ENCODE data around the gene PHOX2B.

PHOX2B gene

GRCh38 chr4:41784191-41784979 is 35.9 kb upstream of the PHOX2B start:
- Histone ChIP-seq H3K14ac (ENCODE audit: low read length) (no peak overlapping the region), H3K79me1 (ENCODE audit: low read length) (no peaks in the 10 kb centered on the region), H3K9ac (ENCODE audit: low read length) (no peak overlapping the region), H3K4me1 (ENCODE audit: control insufficient read depth in 1 of 2, insufficient read depth in 2 of 2, low read length in 2 of 2) (no peaks in the 10 kb centered on the region), H3K18ac (ENCODE audit: low read length) (no peak overlapping the region), H2BK5ac (ENCODE audit: low read depth, low read length, poor library complexity) (no peak overlapping the region), H2BK120ac (ENCODE audit: insufficient read depth, low read length, poor library complexity) (no peak overlapping the region), H3K23ac (ENCODE audit: low read length) (no peak overlapping the region), H3K4me2 (ENCODE audit: low read length) (no peak overlapping the region), H3K4me3 (ENCODE audit: low read depth, low read length) (no peak overlapping the region), H4K12ac (ENCODE audit: low read depth, low read length) (no peak overlapping the region), H3K4ac (ENCODE audit: low read depth, low read length) (no peak overlapping the region), H2AK5ac (ENCODE audit: low read length) (no peak overlapping the region), H3K27ac (ENCODE audit: low read depth, low read length) (no peak overlapping the region), H4K8ac (ENCODE audit: low read depth, low read length) (no peak overlapping the region), H3K27me3 (ENCODE audit: insufficient read depth, low read length) (no peaks in the 10 kb centered on the region), H3K9me3 (ENCODE audit: insufficient read depth, low read depth, low read length) (no peaks in the 10 kb centered on the region), H3K79me2 (ENCODE audit: control insufficient read depth, insufficient read depth, low read length, poor library complexity) (no peaks in the 10 kb centered on the region), H2AFZ (ENCODE audit: insufficient read depth, low read length, poor library complexity) (no peak overlapping the region), H4K91ac (ENCODE audit: low read depth, low read length) (no peak overlapping the region), H2BK12ac (ENCODE audit: low read length) (no peak overlapping the region), H3K36me3 (ENCODE audit: control insufficient read depth in 1 of 2, insufficient read depth in 2 of 2, low read length in 2 of 2) (no peaks in the 10 kb centered on the region)
- no CpG with 5 or more reads among the region's 9 CpGs for WGBS (ENCODE audit: extremely low coverage, insufficient coverage, insufficient read length)
- DNase-seq, result no peak

GRCh38 chr4:41776466-41776865 is 27.9 kb upstream of the PHOX2B start:
- no peak overlapping the region for H3K9ac ChIP-seq (ENCODE audit: low read length)
- no peak overlapping the region for H3K4me2 ChIP-seq (ENCODE audit: low read length)
- H2AFZ ChIP-seq (ENCODE audit: insufficient read depth, low read length, poor library complexity), result no peak overlapping the region
- H4K91ac ChIP-seq (ENCODE audit: low read depth, low read length), result no peak overlapping the region
- no peak overlapping the region for H3K4me3 ChIP-seq (ENCODE audit: low read depth, low read length)
- no peak overlapping the region for H3K27ac ChIP-seq (ENCODE audit: low read depth, low read length)
- H2BK12ac ChIP-seq (ENCODE audit: low read length), result no peak overlapping the region
- no peak overlapping the region for H3K4ac ChIP-seq (ENCODE audit: low read depth, low read length)
- no peak overlapping the region for H3K14ac ChIP-seq (ENCODE audit: low read length)
- no peak overlapping the region for H3K18ac ChIP-seq (ENCODE audit: low read length)
- H2BK120ac ChIP-seq (ENCODE audit: insufficient read depth, low read length, poor library complexity), result no peak overlapping the region
- DNase-seq, result peak in 1 of 2 donors; percentile 13
- no peak overlapping the region for H2AK5ac ChIP-seq (ENCODE audit: low read length)
- H3K4me1 ChIP-seq (ENCODE audit: control insufficient read depth in 1 of 2, insufficient read depth in 2 of 2, low read length in 2 of 2), result no peaks in the 10 kb centered on the region
- H4K12ac ChIP-seq (ENCODE audit: low read depth, low read length), result no peak overlapping the region
- no peaks in the 10 kb centered on the region for H3K36me3 ChIP-seq (ENCODE audit: control insufficient read depth in 1 of 2, insufficient read depth in 2 of 2, low read length in 2 of 2)
- H3K79me1 ChIP-seq (ENCODE audit: low read length), result no peaks in the 10 kb centered on the region
- H3K9me3 ChIP-seq (ENCODE audit: insufficient read depth, low read depth, low read length), result no peaks in the 10 kb centered on the region
- H3K79me2 ChIP-seq (ENCODE audit: control insufficient read depth, insufficient read depth, low read length, poor library complexity), result no peaks in the 10 kb centered on the region
- no peak overlapping the region for H3K23ac ChIP-seq (ENCODE audit: low read length)
- no peak overlapping the region for H2BK5ac ChIP-seq (ENCODE audit: low read depth, low read length, poor library complexity)
- H4K8ac ChIP-seq (ENCODE audit: low read depth, low read length), result no peak overlapping the region
- H3K27me3 ChIP-seq (ENCODE audit: insufficient read depth, low read length), result no peaks in the 10 kb centered on the region
- no CpG with 5 or more reads among the region's 3 CpGs for WGBS (ENCODE audit: extremely low coverage, insufficient coverage, insufficient read length)

- Histone ChIP-seq H3K23ac (ENCODE audit: low read length) (no peak overlapping the region), H4K91ac (ENCODE audit: low read depth, low read length) (no peak overlapping the region), H3K4me2 (ENCODE audit: low read length) (no peak overlapping the region), H2AFZ (ENCODE audit: insufficient read depth, low read length, poor library complexity) (no peak overlapping the region), H3K4me3 (ENCODE audit: low read depth, low read length) (no peak overlapping the region), H3K4me1 (ENCODE audit: control insufficient read depth in 1 of 2, insufficient read depth in 2 of 2, low read length in 2 of 2) (no peaks in the 10 kb centered on the region), H3K36me3 (ENCODE audit: control insufficient read depth in 1 of 2, insufficient read depth in 2 of 2, low read length in 2 of 2) (no peaks in the 10 kb centered on the region), H4K8ac (ENCODE audit: low read depth, low read length) (no peak overlapping the region), H2AK5ac (ENCODE audit: low read length) (no peak overlapping the region), H3K27me3 (ENCODE audit: insufficient read depth, low read length) (peaks cover 1% of the 10 kb centered on the region), H3K27ac (ENCODE audit: low read depth, low read length) (no peak overlapping the region), H3K9me3 (ENCODE audit: insufficient read depth, low read depth, low read length) (no peaks in the 10 kb centered on the region), H3K79me2 (ENCODE audit: control insufficient read depth, insufficient read depth, low read length, poor library complexity) (no peaks in the 10 kb centered on the region), H3K4ac (ENCODE audit: low read depth, low read length) (no peak overlapping the region), H3K9ac (ENCODE audit: low read length) (no peak overlapping the region), H2BK120ac (ENCODE audit: insufficient read depth, low read length, poor library complexity) (no peak overlapping the region), H3K14ac (ENCODE audit: low read length) (no peak overlapping the region), H2BK12ac (ENCODE audit: low read length) (no peak overlapping the region), H2BK5ac (ENCODE audit: low read depth, low read length, poor library complexity) (no peak overlapping the region), H3K79me1 (ENCODE audit: low read length) (no peaks in the 10 kb centered on the region), H3K18ac (ENCODE audit: low read length) (no peak overlapping the region), H4K12ac (ENCODE audit: low read depth, low read length) (no peak overlapping the region)
- no CpG with 5 or more reads among the region's 2 CpGs for WGBS (ENCODE audit: extremely low coverage, insufficient coverage, insufficient read length)
- DNase-seq, result peak in 1 of 2 donors; percentile 18
Observed at GRCh38 chr4:41763729-41764128, 15.2 kb upstream of the PHOX2B start.

- no peaks in the 10 kb centered on the region for H3K79me1 ChIP-seq (ENCODE audit: low read length)
- DNase-seq, result no peak
- no peaks in the 10 kb centered on the region for H3K9me3 ChIP-seq (ENCODE audit: insufficient read depth, low read depth, low read length)
- no peaks in the 10 kb centered on the region for H3K36me3 ChIP-seq (ENCODE audit: control insufficient read depth in 1 of 2, insufficient read depth in 2 of 2, low read length in 2 of 2)
- H3K4ac ChIP-seq (ENCODE audit: low read depth, low read length), result no peak overlapping the region
- no peaks in the 10 kb centered on the region for H3K4me1 ChIP-seq (ENCODE audit: control insufficient read depth in 1 of 2, insufficient read depth in 2 of 2, low read length in 2 of 2)
- H3K9ac ChIP-seq (ENCODE audit: low read length), result no peak overlapping the region
- no peak overlapping the region for H4K91ac ChIP-seq (ENCODE audit: low read depth, low read length)
- H3K14ac ChIP-seq (ENCODE audit: low read length), result no peak overlapping the region
- peaks cover 15% of the 10 kb centered on the region for H3K27me3 ChIP-seq (ENCODE audit: insufficient read depth, low read length)
- no peak overlapping the region for H3K27ac ChIP-seq (ENCODE audit: low read depth, low read length)
- no peak overlapping the region for H3K18ac ChIP-seq (ENCODE audit: low read length)
- H3K4me3 ChIP-seq (ENCODE audit: low read depth, low read length), result no peak overlapping the region
- no peak overlapping the region for H4K12ac ChIP-seq (ENCODE audit: low read depth, low read length)
- no peaks in the 10 kb centered on the region for H3K79me2 ChIP-seq (ENCODE audit: control insufficient read depth, insufficient read depth, low read length, poor library complexity)
- H2BK5ac ChIP-seq (ENCODE audit: low read depth, low read length, poor library complexity), result no peak overlapping the region
- H2BK120ac ChIP-seq (ENCODE audit: insufficient read depth, low read length, poor library complexity), result no peak overlapping the region
- no peak overlapping the region for H2AK5ac ChIP-seq (ENCODE audit: low read length)
- H4K8ac ChIP-seq (ENCODE audit: low read depth, low read length), result no peak overlapping the region
- no peak overlapping the region for H3K4me2 ChIP-seq (ENCODE audit: low read length)
- no peak overlapping the region for H2BK12ac ChIP-seq (ENCODE audit: low read length)
- no peak overlapping the region for H2AFZ ChIP-seq (ENCODE audit: insufficient read depth, low read length, poor library complexity)
- no peak overlapping the region for H3K23ac ChIP-seq (ENCODE audit: low read length)
Observed at GRCh38 chr4:41758884-41759283, 10.4 kb upstream of the PHOX2B start.

All from trophoblast cell (in vitro differentiated cells and primary cell).